Ovary (tissue), 3 donors: ENCODE data around the gene ANO1.

Experiments used
- EP300 ChIP-seq: sonication (generic); formaldehyde crosslinking; IDR thresholded peaks from one replicate; pipeline ENCODE4 v1.6.1; 2017; ENCODE audit warnings: antibody characterized with exemption
- TF ChIP-seq, protein P1 (sequence below), 3 donors: fragments of 450-650 bp in 2 of 3; fragments of 200-600 bp in 1 of 3; IDR thresholded peaks; one replicate each; pipeline versions ENCODE4 v1.5.1 to v1.8.0; 2016 to 2022; ENCODE audit warnings: antibody characterized with exemption in 3 of 3, mild to moderate bottlenecking in 1 of 3
- donor health status: DM: no; HTN: no; CAD: no.

GRCh38 chr11:70048279-70049024, 29.7 kb upstream of the ANO1 start:
- TF ChIP-seq, protein P1, sequence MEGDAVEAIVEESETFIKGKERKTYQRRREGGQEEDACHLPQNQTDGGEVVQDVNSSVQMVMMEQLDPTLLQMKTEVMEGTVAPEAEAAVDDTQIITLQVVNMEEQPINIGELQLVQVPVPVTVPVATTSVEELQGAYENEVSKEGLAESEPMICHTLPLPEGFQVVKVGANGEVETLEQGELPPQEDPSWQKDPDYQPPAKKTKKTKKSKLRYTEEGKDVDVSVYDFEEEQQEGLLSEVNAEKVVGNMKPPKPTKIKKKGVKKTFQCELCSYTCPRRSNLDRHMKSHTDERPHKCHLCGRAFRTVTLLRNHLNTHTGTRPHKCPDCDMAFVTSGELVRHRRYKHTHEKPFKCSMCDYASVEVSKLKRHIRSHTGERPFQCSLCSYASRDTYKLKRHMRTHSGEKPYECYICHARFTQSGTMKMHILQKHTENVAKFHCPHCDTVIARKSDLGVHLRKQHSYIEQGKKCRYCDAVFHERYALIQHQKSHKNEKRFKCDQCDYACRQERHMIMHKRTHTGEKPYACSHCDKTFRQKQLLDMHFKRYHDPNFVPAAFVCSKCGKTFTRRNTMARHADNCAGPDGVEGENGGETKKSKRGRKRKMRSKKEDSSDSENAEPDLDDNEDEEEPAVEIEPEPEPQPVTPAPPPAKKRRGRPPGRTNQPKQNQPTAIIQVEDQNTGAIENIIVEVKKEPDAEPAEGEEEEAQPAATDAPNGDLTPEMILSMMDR (IDR thresholded peaks at IDR 0.05): no peak
- no peak for TF ChIP-seq EP300
